GM21723 (cell line): ENCODE results near the gene LRRC9.

Experiments used
- ATAC-seq: cut with Tn5 transposase; IDR thresholded peaks from one replicate; pipeline ENCODE4 v1.9.1; 2021; ENCODE audit warnings: mild to moderate bottlenecking, moderate library complexity; ENCODE audit not compliant: unreplicated experiment

Gene LRRC9

GRCh38 chr14:60106339-60106738, 186.4 kb downstream of the LRRC9 start:
- ATAC-seq, result no peak

- ATAC-seq, result no peak
These were observed 187.5 kb downstream of the LRRC9 start for GRCh38 chr14:60107477-60107876.

- no peak for ATAC-seq
These were observed 191.8 kb downstream of the LRRC9 start for GRCh38 chr14:60111732-60112131.
